GM18870 (cell line): ENCODE data around the gene APOBEC3G.
"Not testable (repeated sequence)": the region's sequence is repeated elsewhere in the genome, so short reads cannot be mapped to it uniquely, and the experiment has no call there.

Source experiments
- ATAC-seq: cut with Tn5 transposase; IDR thresholded peaks from one replicate; pipeline ENCODE4 v1.9.1; 2021; ENCODE audit warnings: moderate library complexity; ENCODE audit not compliant: unreplicated experiment

Gene APOBEC3G

GRCh38 chr22:39066442-39067276 is 10.4 kb upstream of the APOBEC3G start:
- not testable (repeated sequence) for ATAC-seq

GRCh38 chr22:39068033-39068785 is 8.9 kb upstream of the APOBEC3G start:
- no peak for ATAC-seq

DNA sequence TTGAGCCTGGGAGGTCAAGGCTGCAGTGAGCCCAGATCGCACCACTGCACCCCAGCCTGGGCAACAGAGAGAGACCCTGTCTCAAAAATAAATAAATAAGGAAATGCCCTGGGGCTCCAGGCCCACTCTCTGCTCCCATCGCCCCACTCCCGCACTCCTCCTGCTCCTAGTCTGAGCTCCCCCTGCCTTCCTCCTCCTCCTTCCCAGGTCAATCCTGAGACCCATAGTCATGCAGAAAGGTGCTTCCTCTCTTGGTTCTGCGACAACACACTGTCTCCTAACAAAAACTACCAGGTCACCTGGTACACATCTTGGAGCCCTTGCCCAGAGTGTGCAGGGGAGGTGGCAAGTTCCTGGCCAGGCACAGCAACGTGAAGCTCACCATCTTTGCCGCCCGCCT is 6.9 kb upstream of the APOBEC3G start:
- no peak for ATAC-seq

DNA sequence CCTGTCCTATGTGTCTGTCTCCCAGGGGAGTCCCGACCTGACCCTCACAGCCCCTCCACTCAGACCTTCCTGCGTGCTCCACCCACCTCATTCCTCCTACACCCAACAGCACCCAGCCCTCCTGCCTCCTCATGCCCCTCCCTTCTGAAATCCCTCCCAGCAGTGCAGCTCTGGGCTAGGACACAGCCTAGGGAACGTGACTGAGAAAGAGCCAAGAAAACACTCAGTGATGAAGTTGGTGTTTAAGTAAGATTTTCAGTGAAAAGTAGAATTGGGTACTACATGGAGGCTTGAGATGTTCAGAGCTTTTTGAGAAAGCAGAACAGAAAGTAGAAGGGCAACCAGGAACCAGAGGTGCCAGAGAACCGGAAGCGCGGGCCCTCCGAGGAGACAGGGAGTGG is 4.5 kb upstream of the APOBEC3G start:
- peak; percentile 37 for ATAC-seq

- ATAC-seq = no peak
Observed at GRCh38 chr22:39073981-39074380, 3.1 kb upstream of the APOBEC3G start.

DNA sequence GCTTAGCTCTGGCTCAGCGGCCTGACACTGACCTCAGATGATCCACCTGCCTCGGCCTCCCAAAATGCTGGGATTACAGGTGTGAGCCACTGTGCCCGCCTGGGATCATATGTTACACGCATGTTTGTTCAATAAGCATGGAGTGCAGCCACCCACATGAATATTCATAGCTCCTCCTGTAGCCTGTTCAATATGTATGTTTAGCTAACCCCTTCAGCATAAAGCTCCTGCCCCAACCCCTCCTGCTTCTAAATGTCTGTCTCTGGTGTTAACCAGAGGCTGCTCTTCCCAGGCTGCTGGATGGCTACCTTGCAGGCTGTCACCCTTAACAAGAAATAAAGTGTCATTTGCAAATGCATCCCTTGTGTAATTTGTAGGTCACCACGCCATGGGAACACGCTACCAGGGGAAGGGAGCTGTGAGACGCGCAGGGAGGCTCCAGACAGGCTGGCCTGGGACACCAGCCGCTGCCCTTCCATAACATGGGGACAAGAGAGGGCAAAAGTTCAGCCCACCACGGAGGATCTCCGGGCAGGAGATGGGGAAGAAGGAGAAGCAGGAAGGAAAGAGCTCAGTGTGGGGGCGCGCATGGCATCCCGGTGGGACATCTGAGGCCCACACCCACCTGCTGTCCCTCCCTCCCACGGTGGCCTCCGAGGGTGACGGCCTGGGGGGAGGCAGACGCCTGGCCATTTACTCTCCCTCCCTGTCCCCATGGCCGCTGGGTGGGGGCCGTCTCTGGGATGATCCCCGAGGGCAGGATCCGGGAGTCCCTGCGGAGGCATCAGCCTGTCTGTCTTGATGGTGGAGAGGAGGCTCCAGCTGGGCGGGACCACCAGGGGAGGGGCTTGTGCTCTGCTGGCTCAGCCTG is 685 bp upstream of the APOBEC3G start:
- not testable (repeated sequence) for ATAC-seq

DNA sequence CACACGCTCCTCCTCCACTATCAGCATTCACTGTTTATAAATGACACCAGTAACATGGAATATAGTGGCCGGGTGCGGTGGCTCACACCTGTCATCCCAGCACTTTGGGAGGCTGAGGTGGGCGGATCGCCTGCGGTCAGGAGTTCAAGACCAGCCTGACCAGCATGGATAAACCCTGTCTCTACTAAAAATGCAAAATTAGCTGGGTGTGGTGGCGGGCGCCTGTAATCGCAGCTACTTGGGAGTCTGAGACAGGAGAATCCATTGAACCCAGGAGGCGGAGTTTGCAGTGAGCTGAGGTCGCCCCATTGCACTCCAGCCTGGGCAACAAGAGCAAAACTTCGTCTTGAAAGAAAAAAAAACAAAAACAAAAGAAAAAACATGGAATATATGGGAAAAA is 837 bp downstream of the APOBEC3G start:
- not testable (repeated sequence) for ATAC-seq

DNA sequence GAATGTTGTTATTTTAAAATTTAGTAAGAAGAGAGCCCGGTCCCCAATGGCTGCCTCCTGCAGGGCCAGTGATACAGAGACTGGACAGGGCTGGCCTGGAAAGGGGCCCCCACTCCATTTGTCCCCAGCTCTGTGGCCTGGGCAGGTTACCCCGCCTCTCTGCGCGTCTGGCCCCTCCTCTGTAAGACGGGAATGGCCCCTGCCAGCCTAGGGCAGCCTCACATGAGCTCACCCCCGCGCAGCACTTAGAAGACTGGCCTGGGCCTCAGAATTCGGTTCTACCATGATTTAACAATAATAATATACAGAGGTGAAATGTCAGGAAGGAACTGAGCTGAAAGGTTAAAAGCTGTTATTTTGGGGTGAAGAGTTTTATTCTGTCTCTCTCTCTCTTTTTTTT is 1.3 kb downstream of the APOBEC3G start:
- ATAC-seq = no peak

- ATAC-seq = not testable (repeated sequence)
Observed at GRCh38 chr22:39079054-39079637, 2.1 kb downstream of the APOBEC3G start.

GRCh38 chr22:39080052-39080762 is 3.1 kb downstream of the APOBEC3G start:
- ATAC-seq = no peak

GRCh38 chr22:39081016-39081415 is 3.9 kb downstream of the APOBEC3G start:
- no peak for ATAC-seq

- no peak for ATAC-seq
Observed at GRCh38 chr22:39081598-39081997, 4.5 kb downstream of the APOBEC3G start.

DNA sequence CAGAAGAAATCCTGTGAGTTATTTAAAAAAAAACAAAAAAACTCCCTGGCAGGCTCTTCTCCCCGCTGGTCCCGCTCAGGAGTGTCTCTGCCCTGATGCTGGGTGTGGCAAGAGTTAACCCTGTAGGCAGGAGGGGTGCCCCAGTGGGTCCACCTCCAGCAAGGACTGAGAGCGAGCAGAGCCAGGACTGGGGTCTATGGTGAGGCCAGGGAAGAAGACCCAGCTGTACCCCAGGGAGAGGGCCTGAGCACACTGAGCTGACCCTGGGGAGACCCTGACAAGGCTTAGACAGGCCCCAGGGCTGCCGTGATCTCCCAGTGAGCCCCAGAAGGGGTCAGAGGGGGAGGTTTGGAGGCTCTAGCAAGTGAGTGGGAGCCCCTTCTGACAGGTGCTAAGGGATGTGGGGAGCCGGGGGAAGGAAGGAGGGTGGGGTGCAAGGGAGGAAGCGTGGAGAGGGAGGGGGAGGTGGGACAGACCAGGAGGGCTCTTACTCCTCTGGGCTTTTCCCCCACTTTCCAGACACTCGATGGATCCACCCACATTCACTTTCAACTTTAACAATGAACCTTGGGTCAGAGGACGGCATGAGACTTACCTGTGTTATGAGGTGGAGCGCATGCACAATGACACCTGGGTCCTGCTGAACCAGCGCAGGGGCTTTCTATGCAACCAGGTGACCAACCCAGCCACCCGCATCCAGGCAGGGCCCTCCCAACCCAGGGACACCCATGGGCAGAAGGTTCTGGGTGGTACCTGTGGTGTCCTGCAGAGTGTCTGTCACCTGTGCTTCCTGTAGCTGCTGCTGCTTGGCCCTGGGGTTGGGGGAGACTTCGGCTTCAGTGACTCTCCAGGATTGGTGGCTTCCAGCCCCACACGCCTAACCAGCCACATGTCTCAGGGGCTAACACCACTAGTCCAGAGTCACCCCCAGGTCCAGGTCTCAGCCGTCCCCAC is 6.4 kb downstream of the APOBEC3G start:
- no peak for ATAC-seq

DNA sequence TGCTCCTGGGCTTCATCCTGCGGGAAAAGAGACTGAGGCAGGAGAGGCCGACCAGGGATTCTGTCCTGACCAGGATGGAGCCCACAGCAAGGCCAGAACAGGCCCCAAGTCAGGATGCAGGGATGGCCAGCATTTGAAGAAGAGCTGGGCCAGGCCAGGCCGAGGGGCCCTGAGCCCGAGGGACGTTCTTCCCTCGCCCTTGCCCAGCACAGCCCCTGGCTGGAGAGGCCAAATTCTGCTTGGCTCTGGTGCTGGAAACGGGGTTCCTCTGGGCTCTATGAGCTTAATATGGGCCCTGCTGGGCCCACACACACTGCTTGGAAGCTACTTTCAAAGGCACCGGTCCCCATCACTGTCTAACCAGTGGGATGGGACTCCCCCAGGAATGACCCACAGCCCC is 7.6 kb downstream of the APOBEC3G start:
- ATAC-seq = no peak

GRCh38 chr22:39087098-39087497 is 10.0 kb downstream of the APOBEC3G start:
- ATAC-seq = no peak

DNA sequence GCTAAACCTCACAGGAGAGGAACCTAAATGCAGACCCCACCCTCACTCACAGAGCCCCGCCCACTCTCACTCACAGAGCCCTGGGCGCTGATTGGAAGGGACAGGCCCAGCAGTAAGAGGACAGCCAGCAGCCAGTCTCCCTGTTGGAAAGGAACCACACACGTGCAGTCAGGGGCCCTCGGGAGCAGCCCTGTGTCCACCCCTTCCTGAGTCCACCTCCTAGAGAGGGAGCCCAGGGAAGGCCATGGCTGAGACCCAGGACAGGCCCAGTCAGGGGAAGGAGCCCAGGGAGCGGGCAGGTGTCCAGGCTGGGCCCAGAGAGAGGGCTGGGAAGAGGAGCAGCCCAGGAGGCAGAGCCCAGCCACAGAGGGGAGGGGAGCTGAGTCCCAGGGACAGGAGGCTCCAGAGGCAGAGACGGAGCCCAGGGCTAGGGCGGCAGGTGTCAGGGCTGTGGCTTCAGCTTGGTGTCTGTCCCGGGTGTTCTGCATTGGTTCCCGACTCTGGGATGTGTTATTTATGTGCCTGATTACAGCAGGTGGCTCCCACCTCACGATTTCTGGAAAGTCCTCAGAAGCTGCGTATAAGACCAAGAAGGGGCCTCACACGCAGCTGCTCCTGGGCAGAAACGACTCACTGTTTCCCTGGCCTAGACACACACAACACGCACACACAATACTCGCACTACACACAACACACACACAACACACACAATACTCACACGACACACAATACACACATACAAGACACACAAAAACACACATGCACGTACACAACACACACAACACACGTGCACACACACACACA is 11.0 kb downstream of the APOBEC3G start:
- no peak for ATAC-seq

DNA sequence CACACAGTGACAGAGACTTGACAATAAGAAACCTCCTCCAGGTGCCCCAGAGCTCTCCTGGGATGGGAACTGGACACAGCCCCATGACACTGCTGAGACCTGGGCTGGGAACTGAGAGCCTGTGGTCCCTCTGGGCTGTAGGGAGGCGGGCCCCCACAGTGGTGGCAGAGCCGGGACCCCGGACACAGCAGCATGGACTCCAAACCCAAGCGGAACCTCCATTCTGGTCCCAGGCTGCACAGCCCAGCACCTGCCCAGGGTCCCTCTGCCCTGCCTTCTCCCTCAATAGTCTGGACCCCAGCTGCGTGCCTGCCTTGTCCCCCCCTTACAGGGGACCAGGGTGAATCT is 11.6 kb downstream of the APOBEC3G start:
- no peak for ATAC-seq

DNA sequence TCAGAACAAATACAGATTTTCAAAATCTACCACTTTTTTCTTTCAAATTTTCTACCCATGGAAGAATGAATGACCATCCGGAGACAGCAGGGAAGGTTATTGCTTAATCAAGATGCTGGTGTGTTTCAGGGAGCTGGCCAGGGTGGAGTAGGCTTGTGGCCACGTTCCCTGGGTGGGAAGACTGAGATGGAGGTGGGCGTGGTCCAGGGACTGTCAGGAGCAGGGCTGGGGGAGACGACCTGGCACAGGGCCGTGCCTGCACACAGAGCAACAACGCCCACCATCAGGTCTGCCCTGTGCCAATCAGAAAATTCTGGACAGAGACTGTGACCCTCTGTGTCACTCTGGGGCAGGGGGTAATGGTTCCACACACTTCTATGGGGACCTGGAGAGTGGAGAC is 12.9 kb downstream of the APOBEC3G start:
- no peak for ATAC-seq
